HG03521 (cell line): ENCODE results near the gene NUBP2.

ENCODE experiments used
- ATAC-seq: cut with Tn5 transposase; IDR thresholded peaks from one replicate; pipeline ENCODE4 v1.9.1; 2021; ENCODE audit warnings: mild to moderate bottlenecking, moderate library complexity; ENCODE audit not compliant: unreplicated experiment

The NUBP2 gene

DNA sequence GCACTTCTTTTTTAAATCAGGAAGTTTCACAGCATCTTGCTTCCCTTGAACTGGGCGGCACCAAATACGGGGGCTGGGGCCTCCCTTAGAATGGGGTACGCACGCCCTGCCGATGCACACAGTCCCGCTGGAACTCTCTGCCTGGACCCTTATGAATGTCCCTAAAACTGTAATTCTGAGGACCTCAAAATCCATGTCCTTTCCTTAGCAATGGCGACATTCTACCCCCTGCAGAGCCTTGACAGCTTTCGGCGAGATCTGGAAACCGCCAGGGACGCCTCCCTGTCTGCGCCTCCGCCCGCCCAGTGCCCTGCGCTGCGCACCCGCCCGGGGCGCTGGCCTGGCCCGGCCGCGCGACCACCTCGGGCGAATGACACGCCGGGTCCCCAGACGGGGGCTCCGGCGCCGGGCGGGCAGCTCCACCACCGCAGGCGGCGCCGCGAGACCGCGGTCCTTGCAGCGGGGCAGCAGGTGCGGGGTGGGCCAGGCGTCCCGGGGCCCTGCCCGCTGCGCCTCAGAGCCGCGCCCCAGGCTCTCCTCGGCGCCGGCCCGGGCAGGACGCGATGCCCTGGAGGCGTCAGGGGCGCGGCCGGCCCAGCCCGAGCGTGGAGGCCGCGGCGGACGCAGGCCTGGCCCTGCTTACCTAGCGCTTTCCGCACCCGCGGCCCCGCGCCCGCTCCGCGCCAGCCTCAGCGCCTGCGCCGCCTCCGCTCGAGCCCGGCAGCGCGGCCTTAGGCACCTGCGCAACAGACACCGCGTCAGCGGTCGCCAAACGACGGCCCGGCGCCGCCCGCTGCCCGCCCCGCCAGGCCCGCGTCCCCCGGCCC lies 43.3 kb downstream of the NUBP2 start:
- ATAC-seq: peak; percentile 41

DNA sequence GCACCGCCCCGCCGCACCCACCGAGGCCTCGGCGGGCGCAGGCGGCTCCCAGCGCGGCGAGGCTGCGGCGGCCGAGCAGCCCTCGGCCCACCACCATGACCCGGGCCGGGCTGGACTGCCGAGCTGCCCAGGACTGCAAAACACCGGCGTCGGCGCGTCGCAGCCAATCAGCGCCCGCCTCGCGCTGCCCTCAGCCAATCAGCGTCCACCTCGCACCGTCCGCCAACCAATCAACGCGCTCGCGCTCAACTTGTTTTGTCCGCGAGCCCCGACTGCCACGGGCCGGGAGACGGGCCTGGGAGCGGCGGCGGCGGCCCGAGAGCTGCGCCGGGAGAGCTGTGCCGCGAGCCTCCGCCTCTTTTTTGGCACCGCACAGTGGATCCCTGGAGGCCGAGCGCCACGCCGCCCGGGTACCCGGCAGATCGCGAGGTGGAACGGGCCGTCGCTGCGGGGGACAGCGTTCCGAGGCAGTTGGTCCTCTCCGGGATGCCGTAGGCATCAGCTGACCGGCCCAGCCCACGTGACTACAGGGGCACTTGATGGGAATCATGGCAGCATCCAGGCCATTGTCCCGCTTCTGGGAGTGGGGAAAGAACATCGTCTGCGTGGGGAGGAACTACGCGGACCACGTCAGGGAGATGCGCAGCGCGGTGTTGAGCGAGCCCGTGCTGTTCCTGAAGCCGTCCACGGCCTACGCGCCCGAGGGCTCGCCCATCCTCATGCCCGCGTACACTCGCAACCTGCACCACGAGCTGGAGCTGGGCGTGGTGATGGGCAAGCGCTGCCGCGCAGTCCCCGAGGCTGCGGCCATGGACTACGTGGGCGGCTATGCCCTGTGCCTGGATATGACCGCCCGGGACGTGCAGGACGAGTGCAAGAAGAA lies 44.2 kb downstream of the NUBP2 start, which contains the start of the genes FAHD1 and HAGH:
Gene FAHD1 (plus strand): TSS at position 516 of the 883 bp plus-strand sequence. CDS start 33 bp downstream, at position 549.
Gene HAGH (minus strand): TSS at position 135 of the 883 bp plus-strand sequence. CDS start 38 bp downstream, at position 97.
- ATAC-seq: peak; percentile 85

DNA sequence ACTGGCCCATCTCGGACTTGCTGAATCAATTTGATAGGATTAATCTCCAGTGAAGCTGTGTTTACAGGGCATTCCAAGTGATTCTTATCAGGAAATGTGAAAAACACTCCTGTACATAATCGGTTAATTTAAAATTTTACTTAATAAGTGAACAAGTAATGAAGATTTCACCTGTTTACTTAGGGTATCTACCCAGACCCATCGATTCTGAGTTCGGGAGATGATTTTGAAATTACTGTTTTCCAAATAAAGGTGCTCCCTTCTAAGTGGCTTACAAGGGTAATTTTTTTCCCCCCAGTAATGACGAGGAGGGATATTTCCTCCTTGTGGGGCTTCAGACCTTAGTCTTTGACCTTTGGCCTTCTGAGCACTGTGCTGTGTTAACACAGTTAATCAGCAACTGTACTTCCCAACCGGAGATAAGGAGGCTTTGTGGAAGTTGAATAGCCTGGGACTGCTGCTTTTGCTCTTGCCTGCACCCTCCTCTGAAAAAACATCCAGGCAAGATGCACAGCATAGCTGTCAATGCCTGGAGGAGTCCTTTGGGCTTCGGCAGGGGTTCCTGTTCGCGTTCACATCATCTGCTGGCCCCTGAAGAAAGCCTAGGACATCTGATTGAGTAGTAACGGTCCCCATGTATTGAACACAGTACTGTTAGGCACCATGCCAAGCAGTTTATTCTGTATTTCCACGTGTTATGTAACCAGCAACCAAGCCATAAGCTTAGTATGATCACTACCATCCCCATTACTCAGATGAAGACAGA lies 46.1 kb downstream of the NUBP2 start:
- no peak for ATAC-seq

DNA sequence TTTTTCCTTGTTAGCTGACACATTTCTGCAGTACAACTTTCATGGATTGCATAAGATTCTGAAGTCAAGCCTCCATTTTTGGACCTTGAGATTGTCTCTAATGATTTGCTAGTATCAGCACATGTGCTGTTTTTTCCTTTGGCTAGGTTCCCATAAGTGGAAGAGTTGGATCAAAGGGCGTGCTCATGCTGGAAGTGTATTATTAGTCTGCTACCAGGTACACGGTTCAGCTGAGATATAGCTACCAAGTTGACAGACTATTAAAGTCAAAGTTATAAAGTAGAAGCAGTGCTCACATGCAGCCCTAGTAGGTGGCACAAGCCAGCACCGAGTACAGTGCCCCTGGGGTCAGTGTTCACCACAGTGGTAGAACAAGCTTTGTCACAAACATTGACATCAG lies 47.5 kb downstream of the NUBP2 start:
- no peak for ATAC-seq

DNA sequence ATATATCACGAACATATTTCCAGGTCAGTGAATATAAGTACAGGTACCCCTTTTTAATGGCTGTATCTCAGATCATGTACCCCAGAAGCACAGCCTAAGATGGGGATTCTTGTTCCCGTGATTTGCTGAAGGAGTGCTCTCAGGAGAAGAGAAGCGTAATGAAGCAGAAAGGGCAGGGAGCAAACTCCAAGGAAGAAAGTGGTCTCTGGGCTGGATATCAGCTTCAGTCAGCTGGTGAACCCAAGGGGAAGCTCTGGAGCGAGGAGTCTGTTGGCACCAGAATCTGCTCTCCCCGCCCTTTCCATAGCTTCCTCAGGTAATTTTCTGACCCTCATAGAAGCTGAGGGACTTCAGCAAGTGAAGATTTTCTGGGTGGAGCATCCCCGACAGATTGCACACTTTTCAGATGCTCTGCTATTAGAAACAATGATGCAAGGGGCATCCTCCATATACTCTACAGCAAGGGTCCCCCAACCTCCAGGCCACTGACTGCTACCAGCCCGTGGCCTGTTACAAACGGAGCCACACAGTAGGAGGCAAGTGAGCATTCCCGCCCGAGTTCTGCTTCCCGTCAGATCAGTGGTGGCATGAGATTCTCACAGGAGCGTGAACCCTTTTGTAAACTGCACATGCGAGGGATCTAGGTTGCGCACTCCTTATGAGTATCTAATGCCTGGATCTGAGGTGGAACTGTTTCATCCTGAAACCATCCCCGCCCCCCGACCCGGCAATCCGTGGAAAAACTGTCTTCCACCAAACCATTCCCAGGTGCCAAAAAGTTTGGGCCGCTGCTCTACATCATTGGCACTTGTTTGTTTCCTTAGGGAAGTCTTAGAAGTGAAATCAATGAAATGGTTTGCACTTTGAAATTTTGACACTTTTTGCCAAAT lies 48.7 kb downstream of the NUBP2 start:
- no peak for ATAC-seq

DNA sequence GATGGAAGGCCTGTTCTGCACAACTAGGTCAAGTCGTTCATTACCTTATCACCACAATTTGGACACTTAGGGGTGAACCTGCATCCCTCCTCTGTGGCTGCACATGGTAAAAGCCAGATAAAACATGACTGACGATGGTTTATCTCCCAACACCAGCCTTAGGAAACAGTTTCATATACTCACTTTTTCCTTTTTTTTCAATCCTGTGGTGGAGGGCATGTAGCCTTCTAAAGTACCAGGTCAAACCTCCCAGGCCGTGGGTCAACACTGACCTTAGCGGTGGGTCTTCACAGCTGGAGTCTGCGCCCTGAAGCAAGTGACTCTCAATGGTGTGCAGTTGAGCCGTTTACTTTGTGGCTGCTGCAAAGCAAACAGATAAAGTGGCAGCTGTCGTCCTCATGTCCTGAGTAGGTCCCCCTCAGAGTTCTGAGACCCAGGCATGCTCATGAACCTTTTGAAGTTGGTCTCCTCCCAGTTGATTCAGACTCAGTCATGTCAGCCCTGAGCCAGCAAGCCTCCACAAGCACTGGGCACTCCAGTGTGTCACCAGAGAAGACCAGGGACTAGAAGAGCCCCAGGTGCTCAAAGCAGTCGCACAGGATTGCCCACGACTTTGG lies 50.2 kb downstream of the NUBP2 start:
- ATAC-seq: no peak

DNA sequence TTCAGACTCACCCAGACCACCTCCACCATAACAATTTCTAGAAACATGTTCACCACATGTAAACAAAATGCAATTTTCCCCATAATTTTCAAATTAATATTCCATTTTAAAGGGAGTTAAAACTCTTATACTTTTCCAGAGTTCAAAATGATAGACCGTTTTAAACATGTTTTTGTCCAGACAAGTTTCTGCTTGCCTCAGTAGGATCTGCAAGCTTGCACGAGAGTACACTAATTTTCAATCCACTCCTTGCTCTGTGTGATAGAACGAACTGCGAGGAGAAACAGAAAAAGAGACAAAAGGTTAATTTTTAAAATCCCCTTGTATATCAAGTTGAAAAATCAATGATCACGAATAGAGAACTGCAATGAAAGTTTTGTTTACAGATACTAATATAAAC lies 51.3 kb downstream of the NUBP2 start:
- ATAC-seq: no peak
